CD4-positive, CD25-positive, alpha-beta regulatory T cell (primary cell): ENCODE results near the gene MRPL24. TPM values are rescaled to one million over a fixed set of nuclear protein-coding genes. Genes with fewer than 3 reads are reported as not detected.

Experiments
- ATAC-seq, 2 donors: fragments of 150-1000 bp; cut with Tn5 transposase; one replicate each; pipeline ENCODE4 v1.10.0; 2021; ENCODE audit warnings: low read depth in 2 of 2, moderate number of reproducible peaks in 2 of 2, moderate library complexity in 1 of 2
- DNase-seq, 3 donors: peaks; one replicate each; pipeline versions ENCODE4 v3.0.0 to v3.0.0-alpha.2; 2012 to 2022; ENCODE audit warnings: mixed read lengths in 1 of 3
- H3K27ac ChIP-seq: one replicate; pipeline ENCODE4 v1.7.0; 2013; ENCODE audit warnings: mild to moderate bottlenecking, low read length; ENCODE audit not compliant: insufficient read depth, poor library complexity, severe bottlenecking
- H3K27me3 ChIP-seq: one replicate; pipeline ENCODE4 v1.7.0; 2013; ENCODE audit warnings: low read length; ENCODE audit not compliant: control insufficient read depth, insufficient read depth
- H3K36me3 ChIP-seq: one replicate; pipeline ENCODE4 v1.7.0; 2013; ENCODE audit warnings: mild to moderate bottlenecking, low read length, moderate library complexity; ENCODE audit not compliant: control insufficient read depth, insufficient read depth
- H3K4me1 ChIP-seq: 2 replicates; pipeline ENCODE4 v1.7.0; 2013; ENCODE audit warnings: mild to moderate bottlenecking, low read length; ENCODE audit not compliant: insufficient read depth, control insufficient read depth, poor library complexity, severe bottlenecking
- H3K4me3 ChIP-seq: one replicate; pipeline ENCODE4 v1.7.0; 2013; ENCODE audit warnings: low read depth, mild to moderate bottlenecking, low read length, moderate library complexity
- H3K9me3 ChIP-seq, 2 experiments: 1 replicate in 1 of 2; 2 replicates in 1 of 2; pipeline ENCODE4 v1.7.0; 2013; ENCODE audit warnings: low read length in 2 of 2, mild to moderate bottlenecking in 1 of 2, moderate library complexity in 1 of 2; ENCODE audit not compliant: control insufficient read depth in 2 of 2
- H3K27ac Mint-ChIP-seq, 3 donors: one replicate each; pipeline ENCODE4 v1.8.0; 2020 to 2022; ENCODE audit warnings: mild to moderate bottlenecking in 3 of 3, mixed read lengths in 3 of 3, moderate library complexity in 2 of 3
- H3K27me3 Mint-ChIP-seq: one replicate; pipeline ENCODE4 v1.8.0; 2022; ENCODE audit warnings: mild to moderate bottlenecking, mixed read lengths
- H3K36me3 Mint-ChIP-seq: one replicate; pipeline ENCODE4 v1.8.0; 2020; ENCODE audit warnings: mixed read lengths
- H3K4me1 Mint-ChIP-seq, 4 donors: one replicate each; pipeline ENCODE4 v1.8.0; 2020 to 2022; ENCODE audit warnings: mixed read lengths in 4 of 4, mild to moderate bottlenecking in 1 of 4
- H3K4me3 Mint-ChIP-seq, 4 donors: one replicate each; pipeline ENCODE4 v1.8.0; 2020 to 2022; ENCODE audit warnings: mild to moderate bottlenecking in 4 of 4, mixed read lengths in 4 of 4, moderate library complexity in 3 of 4
- H3K9me3 Mint-ChIP-seq, 7 donors: one replicate each; pipeline ENCODE4 v1.8.0; 2020 to 2022; ENCODE audit warnings: mixed read lengths in 7 of 7, mild to moderate bottlenecking in 3 of 7, moderate library complexity in 2 of 7
- polyA plus RNA-seq, 4 donors: library from polyadenylated mRNA; unstranded; fragments of 300-500 nt; fragmentation: Illumina TruSeq; gene quantifications; one replicate each; pipeline ENCODE4 v1.2.3, GENCODE V29; 2021
- total RNA-seq: library from RNA; stranded (reverse); gene quantifications from one replicate; pipeline ENCODE4 v1.2.3, GENCODE V29; 2022

Gene MRPL24
- total and polyA plus RNA-seq, 5 donors from 2014 or later: 18.2 to 86.4 (median 77.7) TPM

- peaks cover 17 to 57% (median 50%) of the 10 kb centered on the region in 4 donors for H3K4me1 Mint-ChIP-seq
- no peak overlapping the region for H3K4me3 Mint-ChIP-seq
- Histone ChIP-seq H3K27me3 (no peaks in the 10 kb centered on the region), H3K27ac (no peak overlapping the region), H3K36me3 (peaks cover 17% of the 10 kb centered on the region), H3K9me3 (no peaks in the 10 kb centered on the region), H3K4me3 (no peak overlapping the region), H3K4me1 (peaks cover 27% of the 10 kb centered on the region)
- ATAC-seq: no peak
- H3K27ac Mint-ChIP-seq: peak overlapping the region in 2 of 3 donors; percentile 5 to 32
- no peak for DNase-seq
- no peaks in the 10 kb centered on the region for H3K27me3 Mint-ChIP-seq
- H3K9me3 Mint-ChIP-seq: no peaks in the 10 kb centered on the region
- H3K36me3 Mint-ChIP-seq: peaks cover 12% of the 10 kb centered on the region
These were observed 36.1 kb upstream of the MRPL24 start for GRCh38 chr1:156776942-156777341.

GRCh38 chr1:156775799-156776198 lies 34.9 kb upstream of the MRPL24 start:
- H3K4me1 Mint-ChIP-seq: peaks cover 15 to 57% (median 46%) of the 10 kb centered on the region in 4 donors
- H3K27ac Mint-ChIP-seq: peak overlapping the region in 1 of 3 donors; percentile 47
- Histone ChIP-seq H3K27ac (no peak overlapping the region), H3K27me3 (no peaks in the 10 kb centered on the region), H3K9me3 (no peaks in the 10 kb centered on the region), H3K36me3 (peaks cover 20% of the 10 kb centered on the region), H3K4me1 (peaks cover 33% of the 10 kb centered on the region), H3K4me3 (no peak overlapping the region)
- H3K4me3 Mint-ChIP-seq: peak overlapping the region in 1 of 4 donors; percentile 45
- DNase-seq (no peak), ATAC-seq (no peak)
- H3K27me3 Mint-ChIP-seq: no peaks in the 10 kb centered on the region
- H3K36me3 Mint-ChIP-seq: peaks cover 8% of the 10 kb centered on the region
- no peaks in the 10 kb centered on the region for H3K9me3 Mint-ChIP-seq

- no peaks in the 10 kb centered on the region for H3K27me3 ChIP-seq
- no peak overlapping the region for H3K4me3 ChIP-seq
- peaks cover 53% of the 10 kb centered on the region for H3K4me1 ChIP-seq
- peaks cover 22% of the 10 kb centered on the region for H3K36me3 ChIP-seq
- H3K9me3 Mint-ChIP-seq: no peaks in the 10 kb centered on the region
- ATAC-seq: no peak
- H3K36me3 Mint-ChIP-seq: peaks cover 18% of the 10 kb centered on the region
- no peak overlapping the region for H3K27ac ChIP-seq
- H3K27me3 Mint-ChIP-seq: no peaks in the 10 kb centered on the region
- peaks cover 24 to 76% (median 56%) of the 10 kb centered on the region in 4 donors for H3K4me1 Mint-ChIP-seq
- H3K27ac Mint-ChIP-seq: peak overlapping the region in 1 of 3 donors; percentile 47
- H3K9me3 ChIP-seq: no peaks in the 10 kb centered on the region
- peak overlapping the region in 1 of 4 donors; percentile 60 for H3K4me3 Mint-ChIP-seq
- DNase-seq: peak in 1 of 3 donors; percentile 29
These were observed 32.7 kb upstream of the MRPL24 start for GRCh38 chr1:156773607-156774006.

GRCh38 chr1:156772728-156773497 lies 32.0 kb upstream of the MRPL24 start:
- no peak for ATAC-seq

GRCh38 chr1:156772222-156772621 lies 31.3 kb upstream of the MRPL24 start:
- no peaks in the 10 kb centered on the region for H3K27me3 Mint-ChIP-seq
- peaks cover 21 to 70% (median 48%) of the 10 kb centered on the region in 4 donors for H3K4me1 Mint-ChIP-seq
- Histone ChIP-seq H3K36me3 (peaks cover 22% of the 10 kb centered on the region), H3K27me3 (no peaks in the 10 kb centered on the region), H3K4me3 (no peak overlapping the region), H3K27ac (no peak overlapping the region), H3K9me3 (no peaks in the 10 kb centered on the region), H3K4me1 (peaks cover 54% of the 10 kb centered on the region)
- H3K27ac Mint-ChIP-seq: peak overlapping the region in 1 of 3 donors; percentile 47
- no peak for ATAC-seq
- no peak for DNase-seq
- peak overlapping the region in 1 of 4 donors; percentile 60 for H3K4me3 Mint-ChIP-seq
- peaks cover 21% of the 10 kb centered on the region for H3K36me3 Mint-ChIP-seq
- no peaks in the 10 kb centered on the region for H3K9me3 Mint-ChIP-seq

More at GRCh38 chr1:156772728-156773497, 32.0 kb upstream of the MRPL24 start:
- Mint-ChIP-seq H3K36me3 (peaks cover 21% of the 10 kb centered on the region), H3K4me3 (peak overlapping the region in 1 of 4 donors; percentile 60), H3K4me1 (peaks cover 25 to 76% (median 54%) of the 10 kb centered on the region in 4 donors), H3K27ac (peak overlapping the region; percentile 1 to 50 (median 47)), H3K27me3 (no peaks in the 10 kb centered on the region), H3K9me3 (no peaks in the 10 kb centered on the region)
- H3K4me1 ChIP-seq: peaks cover 58% of the 10 kb centered on the region
- no peaks in the 10 kb centered on the region for H3K27me3 ChIP-seq
- no peak for DNase-seq
- H3K36me3 ChIP-seq: peaks cover 22% of the 10 kb centered on the region
- H3K9me3 ChIP-seq: no peaks in the 10 kb centered on the region
- no peak overlapping the region for H3K27ac ChIP-seq
- no peak overlapping the region for H3K4me3 ChIP-seq

GRCh38 chr1:156768610-156769295 lies 27.9 kb upstream of the MRPL24 start:
- Mint-ChIP-seq H3K27me3 (no peaks in the 10 kb centered on the region), H3K9me3 (no peaks in the 10 kb centered on the region), H3K4me1 (peaks cover 17 to 52% (median 38%) of the 10 kb centered on the region in 4 donors), H3K36me3 (peaks cover 21% of the 10 kb centered on the region), H3K27ac (peak overlapping the region in 1 of 3 donors; percentile 82), H3K4me3 (peak overlapping the region in 1 of 4 donors; percentile 91)
- Histone ChIP-seq H3K27me3 (no peaks in the 10 kb centered on the region), H3K27ac (peak overlapping the region; percentile 98), H3K36me3 (peaks cover 20% of the 10 kb centered on the region), H3K4me1 (peaks cover 57% of the 10 kb centered on the region), H3K4me3 (peak overlapping the region; percentile 83), H3K9me3 (no peaks in the 10 kb centered on the region)
- DNase-seq (no peak), ATAC-seq (no peak)

- peak overlapping the region in 1 of 4 donors; percentile 91 for H3K4me3 Mint-ChIP-seq
- H3K27ac Mint-ChIP-seq: no peak overlapping the region
- no peaks in the 10 kb centered on the region for H3K27me3 Mint-ChIP-seq
- peak overlapping the region; percentile 88 for H3K4me3 ChIP-seq
- H3K4me1 ChIP-seq: peaks cover 51% of the 10 kb centered on the region
- H3K27me3 ChIP-seq: no peaks in the 10 kb centered on the region
- DNase-seq (peak in 2 of 3 donors; percentile 18 to 44), ATAC-seq (no peak)
- H3K9me3 Mint-ChIP-seq: no peaks in the 10 kb centered on the region
- H3K36me3 ChIP-seq: peaks cover 16% of the 10 kb centered on the region
- H3K36me3 Mint-ChIP-seq: peaks cover 21% of the 10 kb centered on the region
- H3K9me3 ChIP-seq: no peaks in the 10 kb centered on the region
- peaks cover 17 to 45% (median 31%) of the 10 kb centered on the region in 4 donors for H3K4me1 Mint-ChIP-seq
- H3K27ac ChIP-seq: peak overlapping the region; percentile 98
These were observed 27.2 kb upstream of the MRPL24 start for GRCh38 chr1:156767879-156768604.
